GM19025 (cell line): Measurements from ENCODE around the gene HCRTR1.

ENCODE experiments used
- ATAC-seq: cut with Tn5 transposase; IDR thresholded peaks from one replicate; pipeline ENCODE4 v1.9.1; 2021; ENCODE audit warnings: mild to moderate bottlenecking, low read depth, moderate library complexity; ENCODE audit not compliant: unreplicated experiment

HCRTR1 gene

DNA sequence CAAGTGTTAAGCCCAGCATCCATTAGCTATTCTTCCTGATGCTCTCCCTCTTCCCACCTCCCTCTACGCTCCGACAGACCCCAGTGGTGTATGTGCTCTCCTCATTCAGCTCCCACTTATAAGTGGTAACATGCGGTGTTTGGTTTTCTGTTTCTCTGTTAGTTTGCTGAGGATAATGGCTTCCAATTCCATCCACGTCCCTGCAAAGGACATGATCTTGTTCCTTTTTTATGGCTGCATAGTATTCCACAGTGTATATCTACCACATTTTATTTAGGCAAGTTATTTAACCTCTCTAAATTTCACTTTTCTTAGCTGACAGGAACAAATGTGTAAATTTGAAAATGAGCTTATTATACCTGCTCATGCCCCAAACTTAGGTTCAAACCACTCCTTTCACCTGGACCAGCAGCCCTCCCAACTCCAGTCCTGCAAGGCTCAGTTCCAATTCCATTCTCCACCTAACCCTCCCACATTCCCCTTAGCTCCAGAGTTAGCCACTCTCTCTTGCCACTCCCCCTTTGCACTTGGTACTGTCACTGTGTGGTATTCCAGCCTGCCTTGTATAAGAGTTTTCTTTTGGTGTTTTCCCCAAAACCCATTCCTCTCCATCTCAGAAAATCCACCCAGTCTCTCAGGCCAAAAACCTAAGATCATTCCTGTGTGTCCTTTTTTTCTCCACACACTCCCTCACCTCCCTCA, 28.9 kb downstream of the HCRTR1 start:
- ATAC-seq: no peak

DNA sequence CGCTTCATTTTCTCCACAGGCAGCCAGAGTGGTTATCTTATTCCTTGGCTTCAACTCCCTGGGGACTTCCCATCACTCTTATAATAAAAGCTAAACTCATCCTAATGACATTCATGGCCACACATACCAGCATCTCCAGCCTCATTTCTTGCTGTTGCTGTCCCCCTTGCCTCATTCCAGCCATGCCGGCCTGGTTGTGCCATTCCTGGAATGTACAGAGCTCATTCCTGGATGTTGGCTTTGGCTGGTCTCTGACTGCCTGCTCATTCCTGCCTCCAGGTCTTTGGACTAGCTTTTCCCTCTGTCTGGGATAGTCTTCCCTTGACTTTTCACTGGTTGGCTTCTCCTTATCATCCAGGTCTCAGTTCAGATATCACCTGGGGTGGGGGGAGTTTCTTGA, 29.6 kb downstream of the HCRTR1 start:
- ATAC-seq: no peak

DNA sequence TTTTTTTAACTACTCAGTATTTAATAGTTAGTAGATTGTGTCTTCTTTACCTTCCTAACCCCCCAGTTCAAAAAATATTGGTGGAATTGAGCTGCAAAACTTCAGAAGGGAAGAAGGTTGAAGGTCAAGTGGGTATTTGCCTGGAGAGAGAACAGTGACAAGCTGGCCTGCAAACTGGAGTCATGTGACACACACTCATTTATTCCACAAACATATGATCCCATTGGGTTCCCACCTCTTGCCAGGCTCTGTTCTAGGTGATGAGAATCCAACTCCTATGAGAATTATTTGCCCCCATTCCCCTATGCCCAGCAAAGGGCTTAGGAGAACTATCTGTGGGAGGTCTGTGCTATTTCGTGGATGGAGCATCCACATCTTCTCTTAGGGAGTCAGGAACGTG, 30.7 kb downstream of the HCRTR1 start:
- no peak for ATAC-seq

DNA sequence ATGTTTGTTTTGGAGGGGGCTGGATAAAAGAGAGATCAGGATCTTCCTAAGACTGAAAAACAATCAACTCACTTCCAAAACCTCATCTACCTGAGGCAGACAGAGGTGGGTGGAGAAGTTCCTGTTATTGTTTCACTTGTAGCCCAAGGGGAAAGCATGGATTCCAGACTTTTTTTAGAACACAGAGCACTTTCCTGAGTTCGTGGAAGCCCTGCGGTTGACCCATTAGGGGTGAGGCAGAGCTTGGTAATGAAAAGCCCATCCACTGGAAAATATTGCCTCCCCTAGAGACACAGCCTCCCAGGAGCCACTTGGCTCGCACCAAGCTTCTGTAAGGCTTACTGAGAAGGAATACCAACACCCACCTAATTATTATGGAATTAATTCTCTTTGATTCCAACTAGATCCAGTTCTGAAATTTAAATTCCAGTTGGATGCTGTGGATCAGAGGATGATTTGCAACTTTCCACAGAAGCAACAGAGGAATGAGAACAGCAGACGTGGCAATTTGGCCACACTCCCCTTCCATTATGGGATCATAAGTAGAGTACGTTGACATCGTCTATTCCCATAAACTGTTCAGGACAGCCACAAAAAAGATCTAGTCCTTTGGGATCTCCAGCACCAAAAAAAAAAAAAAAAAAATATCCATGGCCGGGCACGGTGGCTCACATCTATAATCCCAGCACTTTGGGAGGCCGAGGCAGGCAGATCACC, 31.3 kb downstream of the HCRTR1 start:
- no peak for ATAC-seq

DNA sequence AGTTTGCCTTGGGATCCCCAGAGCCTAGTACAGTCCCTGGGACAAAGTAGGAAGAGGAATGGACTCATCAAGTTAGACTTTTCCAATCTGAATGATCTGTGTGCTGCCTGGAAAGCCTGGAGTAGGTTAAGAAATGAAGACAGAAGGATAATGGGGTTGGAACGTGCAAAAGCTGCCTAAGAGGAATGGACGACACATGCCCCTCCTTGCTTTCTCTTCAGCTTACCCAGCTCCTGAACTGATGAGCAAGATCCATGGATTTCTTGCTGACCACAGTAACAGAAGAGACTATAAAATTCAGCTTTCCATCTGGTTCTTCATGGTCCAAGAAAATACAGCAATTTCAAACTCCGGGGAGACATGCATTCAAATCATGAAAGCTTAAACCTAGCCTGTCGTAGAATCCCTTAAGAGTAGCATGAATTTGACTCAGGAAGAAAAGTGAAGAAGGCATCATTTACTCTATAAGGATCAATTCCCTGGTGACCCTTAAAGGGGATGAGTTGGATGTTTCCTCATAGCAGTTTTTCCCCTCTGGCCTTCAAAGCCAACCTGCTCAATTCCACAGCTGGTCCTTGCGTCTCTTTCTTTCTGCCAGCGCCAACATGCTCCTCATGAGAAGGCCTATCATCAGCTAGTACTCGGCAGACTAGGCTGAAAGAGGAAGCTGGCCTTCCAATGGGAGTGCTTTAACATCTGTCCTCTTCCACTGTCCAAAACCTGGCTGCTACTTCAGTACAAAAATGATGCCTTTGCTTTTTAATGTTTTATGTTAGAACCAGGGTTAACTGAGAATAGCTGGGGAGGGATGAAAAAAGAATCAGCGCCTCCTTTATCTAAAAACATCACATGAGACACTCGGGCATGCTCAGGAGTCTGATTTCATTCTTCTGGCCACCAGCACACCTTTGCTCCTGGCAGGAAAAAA, 32.9 kb downstream of the HCRTR1 start:
- ATAC-seq: no peak

DNA sequence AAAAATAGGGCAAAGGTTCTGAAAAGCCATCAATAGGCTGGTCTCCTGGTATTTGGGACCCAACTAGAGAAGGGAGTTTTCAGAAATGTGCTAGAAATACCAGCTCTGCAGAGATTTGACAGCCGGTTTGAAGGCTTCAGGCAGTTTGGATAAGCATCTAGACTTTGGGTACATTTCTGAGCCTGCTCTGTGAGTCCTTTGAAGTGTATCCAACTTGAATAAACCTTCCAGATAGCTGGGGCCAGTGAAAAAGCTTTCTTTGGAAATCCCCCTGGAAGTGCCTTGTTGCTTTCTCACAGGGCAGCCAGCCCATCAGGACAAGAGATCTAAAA, 33.6 kb downstream of the HCRTR1 start:
- ATAC-seq: no peak

DNA sequence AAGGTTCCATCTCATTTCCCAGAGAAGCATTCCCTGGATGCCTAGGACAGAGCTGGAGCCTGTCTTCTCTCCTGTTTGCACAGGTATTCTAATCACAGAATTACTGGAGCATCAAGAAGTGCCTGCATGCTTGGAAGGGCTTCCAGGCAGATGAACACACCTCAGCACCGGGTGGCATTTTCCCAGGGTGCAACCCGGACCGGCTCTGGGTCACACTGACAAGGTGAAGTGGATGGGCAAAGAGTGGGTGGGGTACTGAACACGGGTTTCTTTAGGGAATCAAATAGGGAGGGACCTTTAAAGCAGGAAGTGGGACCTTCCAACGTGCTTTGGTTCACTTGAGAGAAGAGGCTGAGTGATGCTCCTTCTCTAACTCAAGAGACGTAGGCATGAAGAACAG, 34.3 kb downstream of the HCRTR1 start:
- no peak for ATAC-seq

DNA sequence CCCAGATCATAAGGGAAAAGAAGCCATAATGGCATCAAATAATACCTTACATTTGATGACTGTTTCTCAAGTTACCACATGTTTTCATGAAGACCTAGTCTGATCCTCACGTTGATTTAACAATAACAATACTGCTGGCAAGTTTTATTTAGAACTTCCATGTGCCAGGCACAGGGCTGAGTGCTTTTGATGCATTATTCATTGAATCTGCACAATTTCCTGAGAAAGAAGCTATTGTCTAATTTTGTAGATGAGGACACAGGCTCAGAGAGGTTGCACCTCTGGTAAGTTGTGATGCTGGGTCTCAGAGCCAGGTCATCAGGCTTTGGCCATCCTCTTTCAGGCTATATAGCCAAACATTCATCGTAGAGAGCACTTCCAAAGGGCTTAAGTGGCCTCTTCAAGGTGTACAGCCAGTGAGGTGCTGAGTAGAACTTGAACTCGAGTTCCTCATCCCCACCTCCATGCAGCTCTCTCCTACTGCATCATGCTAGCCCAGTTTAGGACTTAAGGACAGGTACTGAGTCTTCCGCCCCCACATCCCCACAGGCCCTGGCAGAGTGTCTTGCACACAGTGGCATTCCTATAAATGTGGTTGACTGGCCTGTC, 35.5 kb downstream of the HCRTR1 start:
- no peak for ATAC-seq

DNA sequence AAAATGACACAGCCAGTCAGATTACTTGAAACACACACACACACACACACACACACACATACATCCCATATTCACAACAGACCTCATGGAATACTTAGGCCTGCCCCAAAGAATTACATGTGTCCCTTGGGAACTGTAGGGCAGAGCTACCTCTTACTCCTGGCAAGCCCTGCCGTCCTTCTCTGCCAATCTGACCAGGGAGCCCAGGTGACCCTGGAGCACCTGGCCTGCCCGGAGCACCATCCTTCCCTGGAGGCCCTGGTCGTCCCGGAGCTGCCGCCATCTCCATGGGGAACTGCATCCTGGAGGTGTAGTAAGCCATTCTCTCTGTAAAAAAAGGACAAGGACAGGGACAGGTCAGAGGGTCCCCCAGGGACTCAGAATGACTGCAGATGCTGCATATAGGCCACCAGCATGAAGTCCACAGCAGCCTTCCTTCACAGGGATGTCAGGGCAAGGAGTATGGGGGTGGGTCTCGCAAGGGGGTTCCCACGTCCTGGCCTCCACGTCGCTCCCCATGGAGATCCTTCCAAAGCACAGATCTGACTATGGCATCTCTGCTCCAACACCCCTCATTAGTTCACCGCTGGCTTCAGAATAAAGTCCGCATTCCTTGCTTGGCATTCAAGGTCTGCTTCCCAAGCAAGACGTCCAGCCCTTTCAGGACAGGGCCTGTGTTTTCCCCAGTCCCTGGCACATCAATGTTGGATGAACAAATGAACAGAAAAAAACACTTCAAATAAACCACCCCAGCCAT, 36.4 kb downstream of the HCRTR1 start:
- no peak for ATAC-seq

DNA sequence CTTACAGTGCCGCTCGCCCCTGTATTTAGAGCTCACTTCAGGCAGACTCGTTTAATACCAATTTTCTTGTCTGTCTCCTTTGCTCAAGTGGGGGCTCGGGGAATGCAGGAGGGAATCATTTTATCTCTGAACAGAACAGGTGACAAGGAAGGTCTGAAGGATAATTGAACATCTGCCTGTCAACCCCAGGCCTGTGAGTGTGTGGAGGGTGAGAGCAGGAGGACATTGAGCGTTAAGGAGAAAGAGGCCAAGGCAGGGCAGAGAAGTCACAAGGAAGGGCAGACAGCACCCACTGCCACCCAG, 36.9 kb downstream of the HCRTR1 start:
- ATAC-seq: no peak

DNA sequence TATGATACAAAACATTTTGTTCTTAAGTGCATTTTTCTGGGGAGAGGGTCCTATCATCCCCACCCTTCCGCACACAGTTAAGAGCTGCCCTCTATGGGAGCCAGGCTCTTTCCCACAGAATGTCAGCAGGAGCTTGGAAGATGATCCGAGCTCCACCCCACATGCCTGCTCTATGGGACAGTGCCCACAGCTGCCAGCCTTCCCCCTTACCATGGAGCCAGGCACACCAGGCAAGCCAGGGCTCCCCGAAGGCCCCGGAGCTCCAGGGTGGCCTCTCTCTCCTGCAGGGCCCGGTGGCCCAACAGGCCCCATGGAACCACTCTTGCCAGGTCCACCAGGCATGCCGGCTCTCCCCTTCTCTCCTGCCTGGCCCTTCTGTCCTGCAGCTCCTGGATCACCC, 37.6 kb downstream of the HCRTR1 start:
- ATAC-seq: no peak

DNA sequence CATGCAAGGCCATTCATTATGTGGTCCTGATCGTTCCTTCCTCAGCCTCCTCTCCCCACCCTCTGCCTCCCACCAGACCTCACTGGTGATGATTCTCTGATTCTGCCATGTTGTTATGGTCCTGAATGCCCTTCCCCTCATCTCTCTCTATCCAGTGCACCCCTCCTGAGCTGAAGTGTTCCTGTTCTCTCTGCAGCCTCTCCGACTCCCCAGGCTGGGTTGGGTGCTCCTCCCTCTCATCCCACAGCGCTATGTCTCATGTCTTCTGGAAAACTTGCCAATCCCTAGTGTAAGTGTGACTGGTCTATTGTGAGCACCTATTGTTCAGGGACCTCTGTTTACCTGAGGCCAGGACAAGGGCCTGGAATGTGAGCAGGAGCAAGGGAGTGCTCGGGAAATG, 38.3 kb downstream of the HCRTR1 start:
- ATAC-seq: no peak

DNA sequence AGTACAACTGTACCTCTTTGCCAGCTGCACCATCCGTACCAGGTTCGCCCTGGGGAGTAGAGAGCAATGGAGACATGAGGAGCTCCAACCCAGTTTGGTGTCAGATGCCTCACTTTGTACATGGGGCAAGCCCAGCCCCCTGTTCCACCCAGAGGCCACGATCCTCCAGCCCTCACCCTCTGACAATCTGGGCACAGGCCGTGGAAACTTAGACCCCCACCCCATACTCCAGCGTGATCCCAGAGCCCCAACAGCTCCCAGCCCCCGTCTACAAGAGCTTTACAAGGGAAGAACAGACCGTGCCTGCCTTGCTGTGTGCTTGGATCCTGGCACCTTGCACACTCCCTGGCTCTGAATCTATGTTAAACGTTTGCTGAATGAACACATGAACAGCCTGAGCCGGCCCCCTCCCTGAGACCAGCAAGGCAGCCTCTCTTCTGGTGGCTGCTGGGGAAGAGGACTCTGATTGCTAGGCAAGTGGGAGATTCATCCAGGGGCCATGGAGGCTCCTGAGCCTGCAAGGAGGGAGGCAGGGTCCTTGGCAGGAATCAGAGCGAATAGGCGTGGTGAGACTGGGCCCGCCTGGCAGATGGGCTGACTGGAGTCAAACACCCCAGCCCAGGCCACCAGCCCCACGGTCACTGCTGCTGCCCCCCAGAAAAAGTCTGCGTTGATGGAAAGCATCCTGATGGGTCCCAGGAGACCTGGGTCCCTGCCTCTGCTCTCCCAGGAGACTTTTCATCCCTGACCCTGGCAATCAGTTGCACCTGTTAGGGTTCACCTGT, 39.7 kb downstream of the HCRTR1 start:
- ATAC-seq: no peak

DNA sequence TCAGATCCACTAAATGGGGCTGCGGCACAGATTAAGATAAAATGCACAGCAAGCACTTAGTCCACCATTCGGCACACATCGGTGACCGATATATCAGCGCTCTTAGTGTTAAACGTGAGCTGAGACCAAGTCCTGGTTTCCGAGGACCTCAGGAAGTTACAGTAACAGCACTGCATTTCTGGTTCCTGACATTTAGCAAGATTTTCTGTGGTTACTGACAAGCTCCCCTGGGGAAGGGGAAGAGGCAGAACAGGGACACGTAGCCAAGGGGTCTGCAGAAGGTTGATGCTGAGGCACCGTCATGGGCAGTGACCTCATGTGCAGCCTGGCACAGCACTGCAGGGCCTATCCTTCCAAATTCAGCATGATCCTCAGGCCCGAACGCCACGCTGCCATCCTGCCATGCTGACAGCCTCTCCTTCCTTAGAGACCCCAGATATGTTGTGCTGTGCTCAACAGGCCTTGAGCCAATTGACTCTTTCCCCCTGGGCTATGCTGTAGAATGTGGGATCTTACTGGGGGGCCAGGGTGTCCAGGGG, 40.6 kb downstream of the HCRTR1 start:
- ATAC-seq: no peak

DNA sequence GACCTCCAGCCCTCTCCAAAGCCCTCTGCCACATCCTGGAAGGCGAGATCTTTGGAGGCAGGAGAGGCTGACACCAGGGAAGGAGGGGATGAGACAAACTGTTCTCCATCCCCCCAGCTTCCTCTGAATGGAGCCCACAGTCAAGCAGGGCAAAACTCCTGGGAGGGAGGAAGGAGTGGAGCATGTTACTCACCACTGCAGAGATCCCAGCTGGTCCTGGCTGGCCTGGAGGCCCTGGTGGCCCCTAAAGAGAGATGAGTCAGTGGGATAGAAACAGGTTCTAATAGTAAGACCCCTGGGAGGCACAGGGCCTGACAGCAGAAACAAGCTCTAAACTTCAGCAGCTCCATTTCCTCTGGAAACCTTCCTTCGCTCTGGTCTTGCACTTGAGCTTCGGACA, 41.2 kb downstream of the HCRTR1 start:
- no peak for ATAC-seq

DNA sequence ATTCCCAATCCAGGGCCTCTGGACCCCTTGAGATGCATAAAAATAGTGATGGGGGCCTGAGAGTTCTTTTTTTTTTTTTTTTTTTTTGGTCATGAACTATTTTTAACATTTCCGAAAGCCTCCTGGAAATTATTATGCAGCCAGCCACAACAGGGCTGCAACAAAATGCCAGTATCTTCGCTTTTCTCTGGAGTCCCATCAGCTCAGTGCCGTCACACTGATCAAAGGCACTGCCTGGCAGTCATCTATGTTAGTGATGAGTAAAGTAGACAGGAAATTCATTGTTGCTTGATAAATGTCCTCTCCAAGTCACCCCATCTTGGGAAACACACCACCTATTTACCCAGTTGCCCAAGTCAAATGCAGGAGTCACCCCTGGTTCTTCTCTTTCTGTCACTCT, 42.4 kb downstream of the HCRTR1 start:
- no peak for ATAC-seq

DNA sequence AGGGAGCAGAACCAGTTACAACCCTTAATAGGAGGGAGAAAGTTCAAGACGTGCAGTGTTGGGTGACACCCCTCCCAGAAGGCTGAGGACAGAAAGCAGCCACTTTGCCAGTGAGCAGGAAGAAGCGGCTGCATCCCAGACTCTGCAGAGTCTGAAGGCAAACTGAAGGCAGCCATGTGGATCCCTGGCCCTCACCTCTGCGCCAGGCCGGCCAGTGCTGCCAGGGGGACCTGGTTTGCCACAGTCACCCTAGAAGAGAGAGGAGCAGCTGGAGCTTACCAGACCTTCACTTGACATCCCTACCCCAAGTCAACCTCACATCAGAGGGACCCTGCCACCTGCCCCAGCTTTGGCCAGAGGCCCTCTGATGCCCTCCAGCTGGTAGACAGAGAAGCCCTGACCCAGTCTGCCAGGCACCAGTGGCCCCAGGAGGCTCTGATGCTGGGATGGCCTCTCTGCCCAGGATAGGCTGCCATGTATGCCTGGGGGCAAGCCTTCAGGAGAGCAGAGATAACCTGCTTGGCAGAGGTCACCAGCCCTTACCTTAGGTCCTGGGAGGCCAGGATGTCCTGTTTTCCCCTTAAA, 43.5 kb downstream of the HCRTR1 start:
- no peak for ATAC-seq

DNA sequence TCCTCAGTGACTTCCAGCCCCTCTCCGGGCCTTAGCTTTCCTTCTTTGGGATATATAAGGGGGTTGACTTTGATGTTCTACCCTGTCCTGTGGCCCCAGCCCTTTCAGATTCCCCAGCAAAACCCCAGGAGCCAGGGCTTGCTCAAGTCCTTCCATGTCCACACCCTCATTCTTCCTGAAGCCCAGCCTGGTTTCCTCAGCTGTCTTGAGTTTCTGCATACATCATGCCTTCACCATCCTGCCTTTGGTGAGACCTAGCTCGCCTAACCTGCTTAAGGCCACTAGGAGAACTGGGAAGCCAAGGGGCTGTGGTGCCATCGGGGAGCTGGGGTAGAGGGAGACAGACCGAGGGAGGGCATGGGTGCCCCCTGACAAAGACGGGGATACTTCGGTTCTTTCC, 44.4 kb downstream of the HCRTR1 start:
- no peak for ATAC-seq

DNA sequence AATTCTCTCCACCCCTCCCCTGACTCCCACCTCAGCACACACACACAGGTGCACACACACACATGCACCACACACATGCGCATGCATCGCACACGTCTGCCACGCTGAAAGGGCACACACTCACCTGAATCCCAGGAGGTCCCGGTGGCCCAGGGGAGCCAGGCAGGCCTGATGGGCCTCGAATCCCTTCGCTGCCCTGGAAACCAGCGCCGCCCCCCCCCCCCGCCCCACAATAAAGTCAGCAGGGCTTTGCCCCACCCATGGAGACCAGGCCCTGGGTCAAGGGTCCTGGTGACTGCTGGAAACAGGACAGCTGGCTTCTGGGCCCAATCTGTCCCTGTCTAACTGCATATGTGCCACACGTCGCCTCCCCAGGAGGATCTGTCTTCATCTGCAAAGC, 45.0 kb downstream of the HCRTR1 start:
- ATAC-seq: no peak
